Adipocyte (in vitro differentiated cells): ENCODE results near the gene CCDC92B.

Source experiments
- DNase-seq: peaks from one replicate; pipeline ENCODE4 v3.0.0-alpha.2; 2015; ENCODE audit warnings: low read depth
- H3K27me3 ChIP-seq: replicated peaks from 2 replicates; pipeline ENCODE4 v1.7.0; 2013; ENCODE audit warnings: mild to moderate bottlenecking, low read length, moderate library complexity; ENCODE audit not compliant: control insufficient read depth, insufficient read depth
- H3K36me3 ChIP-seq: 2 replicates; pipeline ENCODE4 v1.7.0; 2013; ENCODE audit warnings: low read length, mild to moderate bottlenecking, moderate library complexity; ENCODE audit not compliant: control insufficient read depth, insufficient read depth, severe bottlenecking
- H3K4me1 ChIP-seq: 2 replicates; pipeline ENCODE4 v1.7.0; 2013; ENCODE audit warnings: mild to moderate bottlenecking, low read length, moderate library complexity; ENCODE audit not compliant: control insufficient read depth, insufficient read depth
- H3K4me3 ChIP-seq: 2 replicates; pipeline ENCODE4 v1.7.0; 2013; ENCODE audit warnings: mild to moderate bottlenecking, low read length, moderate library complexity
- H3K9ac ChIP-seq: 2 replicates; pipeline ENCODE4 v1.7.0; 2013; ENCODE audit warnings: mild to moderate bottlenecking, low read length, moderate library complexity
- H3K9me3 ChIP-seq: 2 replicates; pipeline ENCODE4 v1.7.0; 2013; ENCODE audit warnings: mild to moderate bottlenecking, low read length, moderate library complexity; ENCODE audit not compliant: control insufficient read depth

Gene CCDC92B

DNA sequence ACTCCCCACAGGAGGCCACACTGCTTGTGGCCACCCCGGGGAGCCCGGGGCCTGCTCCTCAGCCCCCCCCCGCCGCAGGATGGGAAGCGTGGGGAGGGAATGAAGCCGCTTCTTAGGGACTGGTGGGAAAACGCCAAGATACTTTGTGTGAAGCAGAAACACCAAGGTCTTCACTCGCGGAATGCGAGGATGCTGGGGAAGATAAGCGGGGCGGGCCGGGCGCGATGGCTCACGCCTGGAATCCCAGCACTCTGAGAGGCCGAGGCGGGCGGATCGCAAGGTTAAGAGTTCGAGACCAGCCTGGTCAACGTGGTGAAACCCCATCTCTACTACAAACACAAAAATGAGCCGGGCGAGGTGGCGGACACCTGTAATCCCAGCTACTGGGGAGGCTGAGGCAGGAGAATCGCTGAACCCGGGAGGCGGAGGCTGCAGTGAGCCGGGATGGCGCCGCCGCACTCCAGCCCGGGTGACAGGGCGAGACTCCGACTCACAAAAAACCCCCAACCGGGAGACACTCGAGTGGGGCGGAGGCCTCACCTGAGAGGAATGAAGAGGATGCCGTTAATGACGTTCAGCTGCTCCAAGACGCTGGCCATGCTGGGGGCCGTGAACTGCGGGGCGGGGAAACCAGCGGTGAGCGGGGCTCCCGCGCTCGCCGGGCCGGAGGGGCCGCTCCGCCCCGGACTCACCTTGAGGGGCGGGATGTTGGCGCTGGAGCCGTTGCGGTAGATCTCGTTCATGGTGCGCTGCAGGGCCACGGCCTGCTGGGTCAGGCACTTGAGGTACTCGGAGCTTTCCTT is 58.2 kb downstream of the CCDC92B start:
- Histone ChIP-seq H3K27me3 (no peaks in the 10 kb centered on the region), H3K4me1 (peaks cover 13% of the 10 kb centered on the region), H3K9me3 (no peaks in the 10 kb centered on the region), H3K4me3 (no peak overlapping the region), H3K9ac (no peak overlapping the region), H3K36me3 (peaks cover 62% of the 10 kb centered on the region)
- DNase-seq = no peak

DNA sequence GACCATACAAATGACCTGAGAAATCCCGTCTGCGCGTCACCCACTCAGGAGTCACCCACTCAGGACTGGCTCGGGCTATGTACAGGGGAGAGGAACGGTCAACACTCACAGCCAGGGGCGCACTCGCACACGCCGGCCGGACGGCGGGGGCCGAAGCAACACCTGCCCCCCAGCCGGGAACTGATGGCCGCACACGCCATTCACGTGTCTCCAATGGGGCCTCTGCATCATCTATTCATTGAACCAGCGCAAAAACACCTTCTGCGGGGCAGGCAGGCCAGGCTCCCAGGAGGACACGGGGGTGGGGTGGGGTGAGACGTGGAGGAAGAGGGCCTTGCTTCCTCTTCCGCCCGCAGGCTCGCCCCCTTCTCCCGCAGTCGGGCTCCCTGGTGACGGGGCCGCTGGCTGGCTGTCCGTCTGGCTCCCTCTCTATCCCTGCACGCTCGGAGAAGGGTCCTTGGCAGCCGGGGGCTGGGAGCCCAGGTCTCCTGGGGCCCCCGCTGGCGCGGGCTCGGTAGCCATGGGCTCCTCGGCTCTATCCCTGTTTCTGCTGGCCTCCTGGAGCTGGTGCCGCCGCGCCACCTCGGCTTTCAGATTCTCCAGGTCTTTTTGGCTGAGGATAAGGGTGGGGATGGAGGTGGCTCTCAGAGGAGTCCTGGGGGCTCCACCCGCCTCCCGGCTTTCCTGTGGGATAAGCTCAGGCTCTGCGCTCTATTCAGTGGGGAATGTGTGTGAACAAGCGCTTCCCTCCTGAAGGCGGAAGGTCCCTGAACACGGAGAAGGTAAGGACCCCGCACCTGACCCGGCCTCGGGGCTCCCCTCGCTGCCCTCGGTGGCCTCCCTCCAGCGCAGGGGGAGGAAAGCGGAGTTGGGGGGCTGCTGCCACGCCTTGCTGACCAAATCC is 59.0 kb downstream of the CCDC92B start:
- DNase-seq = no peak
- peaks cover 18% of the 10 kb centered on the region for H3K4me1 ChIP-seq
- H3K4me3 ChIP-seq = no peak overlapping the region
- H3K9me3 ChIP-seq = no peaks in the 10 kb centered on the region
- H3K27me3 ChIP-seq = no peaks in the 10 kb centered on the region
- no peak overlapping the region for H3K9ac ChIP-seq
- peaks cover 53% of the 10 kb centered on the region for H3K36me3 ChIP-seq

DNA sequence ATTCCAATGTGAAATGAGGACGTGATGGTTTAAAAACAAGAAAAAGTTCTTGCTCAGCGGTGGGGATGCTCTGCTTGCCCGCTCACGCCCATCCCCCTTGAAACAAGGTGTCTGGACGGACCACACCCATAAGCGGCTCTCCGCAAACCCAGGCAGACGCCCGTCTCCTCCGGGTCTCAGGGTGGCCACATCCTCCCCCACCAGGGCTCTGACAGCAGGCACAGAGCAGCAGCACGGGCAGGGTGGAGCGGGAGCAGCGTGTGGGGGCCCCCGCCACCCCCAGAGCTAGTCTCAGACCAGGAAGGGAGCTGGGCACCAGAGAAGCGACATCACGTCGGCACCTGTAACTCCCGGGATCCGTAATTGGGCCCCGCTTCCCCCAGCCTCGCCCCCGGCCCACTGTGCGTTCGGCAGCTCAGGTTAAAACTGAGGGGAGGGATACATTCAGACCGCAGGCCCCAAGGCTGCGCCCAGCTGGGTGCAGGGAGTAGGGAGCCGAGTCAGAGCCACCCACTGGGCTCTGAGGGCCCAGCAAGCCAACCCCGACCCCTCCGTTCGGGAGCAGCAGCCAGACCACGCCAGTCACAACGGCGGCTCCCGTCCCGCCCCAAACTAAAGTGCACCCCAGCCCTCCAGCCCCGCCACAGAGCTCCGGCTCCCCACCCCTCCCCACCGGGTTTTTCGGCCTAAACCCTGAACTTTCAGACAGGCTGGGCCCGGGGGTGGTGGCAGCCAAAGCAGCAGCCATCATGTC is 59.9 kb downstream of the CCDC92B start:
- no peaks in the 10 kb centered on the region for H3K9me3 ChIP-seq
- peaks cover 18% of the 10 kb centered on the region for H3K4me1 ChIP-seq
- no peak for DNase-seq
- no peak overlapping the region for H3K9ac ChIP-seq
- no peak overlapping the region for H3K4me3 ChIP-seq
- H3K36me3 ChIP-seq = peaks cover 53% of the 10 kb centered on the region
- no peaks in the 10 kb centered on the region for H3K27me3 ChIP-seq

GRCh38 chr17:2688351-2689342 is 60.8 kb downstream of the CCDC92B start:
- no peak for DNase-seq
- H3K4me1 ChIP-seq = peaks cover 18% of the 10 kb centered on the region
- H3K9me3 ChIP-seq = no peaks in the 10 kb centered on the region
- H3K9ac ChIP-seq = no peak overlapping the region
- H3K27me3 ChIP-seq = no peaks in the 10 kb centered on the region
- H3K4me3 ChIP-seq = no peak overlapping the region
- peaks cover 55% of the 10 kb centered on the region for H3K36me3 ChIP-seq

DNA sequence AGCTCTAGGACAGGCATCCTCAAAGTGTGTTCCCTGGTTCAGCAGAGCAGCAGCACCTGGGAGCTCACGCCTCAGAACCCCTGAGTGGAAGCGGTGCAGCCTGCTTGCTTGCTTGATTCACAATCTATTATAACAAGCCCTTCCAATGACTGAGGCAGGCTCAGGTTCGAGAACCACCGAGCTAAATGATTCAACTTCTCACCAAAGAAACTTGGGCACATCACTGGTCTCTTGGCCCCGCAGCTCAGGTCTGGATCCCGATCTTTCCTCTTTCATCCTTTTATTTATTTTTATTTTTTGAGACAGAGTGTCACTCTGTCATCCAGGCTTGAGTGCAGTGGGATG is 62.4 kb downstream of the CCDC92B start:
- no peaks in the 10 kb centered on the region for H3K27me3 ChIP-seq
- H3K4me3 ChIP-seq = no peak overlapping the region
- peak overlapping the region; percentile 63 for H3K9ac ChIP-seq
- peaks cover 18% of the 10 kb centered on the region for H3K4me1 ChIP-seq
- no peaks in the 10 kb centered on the region for H3K9me3 ChIP-seq
- H3K36me3 ChIP-seq = peaks cover 55% of the 10 kb centered on the region
- DNase-seq = no peak

DNA sequence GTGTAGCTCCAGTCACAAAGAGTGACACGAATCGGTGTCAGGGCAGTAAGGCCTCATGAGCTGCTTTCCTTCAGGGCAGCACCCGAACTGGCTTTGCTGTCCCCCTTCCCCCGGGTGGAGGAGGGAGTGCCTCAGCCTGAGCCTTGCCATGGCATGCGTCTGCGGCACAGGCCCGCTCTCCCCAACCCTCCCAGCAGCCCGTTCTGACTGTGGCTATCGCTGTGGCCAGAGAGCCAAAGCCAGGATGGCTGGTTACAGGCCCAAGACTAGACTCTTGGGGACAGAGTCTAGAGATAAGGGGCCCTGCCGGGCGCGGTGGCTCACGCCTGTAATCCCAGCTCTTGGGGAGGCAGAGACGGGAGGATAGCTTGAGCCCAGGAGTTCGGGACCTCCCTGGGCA is 63.8 kb downstream of the CCDC92B start:
- peaks cover 59% of the 10 kb centered on the region for H3K36me3 ChIP-seq
- no peaks in the 10 kb centered on the region for H3K9me3 ChIP-seq
- H3K27me3 ChIP-seq = no peaks in the 10 kb centered on the region
- H3K4me3 ChIP-seq = no peak overlapping the region
- H3K9ac ChIP-seq = no peak overlapping the region
- peaks cover 18% of the 10 kb centered on the region for H3K4me1 ChIP-seq
- DNase-seq = no peak

- H3K4me3 ChIP-seq = no peak overlapping the region
- peaks cover 18% of the 10 kb centered on the region for H3K4me1 ChIP-seq
- H3K27me3 ChIP-seq = no peaks in the 10 kb centered on the region
- DNase-seq = no peak
- no peak overlapping the region for H3K9ac ChIP-seq
- H3K36me3 ChIP-seq = peaks cover 63% of the 10 kb centered on the region
- H3K9me3 ChIP-seq = no peaks in the 10 kb centered on the region
Measured at GRCh38 chr17:2684549-2684948, 64.9 kb downstream of the CCDC92B start.

- peaks cover 18% of the 10 kb centered on the region for H3K4me1 ChIP-seq
- H3K4me3 ChIP-seq = no peak overlapping the region
- no peaks in the 10 kb centered on the region for H3K9me3 ChIP-seq
- peaks cover 63% of the 10 kb centered on the region for H3K36me3 ChIP-seq
- DNase-seq = no peak
- no peaks in the 10 kb centered on the region for H3K27me3 ChIP-seq
- no peak overlapping the region for H3K9ac ChIP-seq
Measured at GRCh38 chr17:2683912-2684311, 65.5 kb downstream of the CCDC92B start.

- Histone ChIP-seq H3K4me3 (no peak overlapping the region), H3K27me3 (no peaks in the 10 kb centered on the region), H3K36me3 (peaks cover 69% of the 10 kb centered on the region), H3K9me3 (no peaks in the 10 kb centered on the region), H3K4me1 (peaks cover 12% of the 10 kb centered on the region), H3K9ac (no peak overlapping the region)
- DNase-seq = no peak
Measured at GRCh38 chr17:2682176-2682938, 67.1 kb downstream of the CCDC92B start.

- H3K4me3 ChIP-seq = no peak overlapping the region
- H3K9me3 ChIP-seq = no peaks in the 10 kb centered on the region
- H3K27me3 ChIP-seq = no peaks in the 10 kb centered on the region
- H3K4me1 ChIP-seq = peaks cover 6% of the 10 kb centered on the region
- no peak overlapping the region for H3K9ac ChIP-seq
- peaks cover 74% of the 10 kb centered on the region for H3K36me3 ChIP-seq
- DNase-seq = no peak
Measured at GRCh38 chr17:2681650-2682049, 67.8 kb downstream of the CCDC92B start.
